Measurements from ENCODE around the gene PTPN1. TPM values are rescaled to one million over a fixed set of nuclear protein-coding genes. Genes with fewer than 3 reads are reported as not detected.

The PTPN1 gene
- total RNA-seq, 2 experiments from 2014 or later, result 82.3 to 82.8 TPM

DNA sequence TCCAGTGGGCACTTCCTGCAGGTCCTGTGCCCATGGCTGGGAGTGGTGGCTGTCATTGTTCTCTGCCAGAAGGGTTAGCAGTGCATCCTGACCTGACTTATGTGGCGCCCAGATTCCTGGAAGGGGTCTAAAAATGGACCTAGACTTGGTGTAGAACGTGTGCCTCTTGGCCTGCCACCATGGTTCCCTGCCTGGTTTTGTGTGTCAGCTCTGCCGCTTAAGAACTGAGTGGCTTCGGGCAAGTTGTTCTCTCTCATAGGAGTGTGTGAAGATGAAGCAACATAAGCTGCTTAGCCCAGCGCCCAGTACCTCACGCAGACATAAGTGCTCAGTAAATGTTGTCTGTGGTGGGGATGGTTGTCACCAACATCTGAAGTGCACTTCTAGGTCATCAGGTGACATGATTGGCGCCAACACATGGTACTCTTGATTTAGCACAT, 52.1 kb downstream of the PTPN1 start:
- intact Hi-C loops (cut with DNase I, micrococcal nuclease), result no loop called here
- H3K27me3 Mint-ChIP-seq, result no peaks in the 10 kb centered on the region
- H3K4me3 Mint-ChIP-seq, result no peak overlapping the region
- DNase-seq (no peak), ATAC-seq (ENCODE audit: poor library complexity) (no peak)
- no peaks in the 10 kb centered on the region for H3K9me3 Mint-ChIP-seq
- Histone ChIP-seq H3K4me1 (ENCODE audit: insufficient read depth, low read length) (peaks cover 30% of the 10 kb centered on the region), H3K27ac (ENCODE audit: low read depth in 1 of 2, low read length in 2 of 2) (no peak overlapping the region), H3K27me3 (ENCODE audit: control insufficient read depth in 1 of 2, insufficient read depth in 2 of 2, low read length in 2 of 2) (no peaks in the 10 kb centered on the region), H3K36me3 (ENCODE audit: insufficient read depth, low read length) (peaks cover 60% of the 10 kb centered on the region), H3K9me3 (ENCODE audit: control insufficient read depth in 1 of 2, insufficient read depth in 1 of 2, low read length in 2 of 2) (no peaks in the 10 kb centered on the region), H3K4me3 (ENCODE audit: low read length) (no peak overlapping the region)
- H3K36me3 Mint-ChIP-seq (ENCODE audit: low read depth), result peaks cover 80% of the 10 kb centered on the region
- H3K27ac Mint-ChIP-seq, result peak overlapping the region; percentile 40
- CTCF ChIA-PET, result interaction anchor here (0.7 kb wide), 1 partner anchor 49 kb away, joined by 3 read pairs; no protein-coding TSS in a partner anchor
- TF ChIP-seq, protein P1, sequence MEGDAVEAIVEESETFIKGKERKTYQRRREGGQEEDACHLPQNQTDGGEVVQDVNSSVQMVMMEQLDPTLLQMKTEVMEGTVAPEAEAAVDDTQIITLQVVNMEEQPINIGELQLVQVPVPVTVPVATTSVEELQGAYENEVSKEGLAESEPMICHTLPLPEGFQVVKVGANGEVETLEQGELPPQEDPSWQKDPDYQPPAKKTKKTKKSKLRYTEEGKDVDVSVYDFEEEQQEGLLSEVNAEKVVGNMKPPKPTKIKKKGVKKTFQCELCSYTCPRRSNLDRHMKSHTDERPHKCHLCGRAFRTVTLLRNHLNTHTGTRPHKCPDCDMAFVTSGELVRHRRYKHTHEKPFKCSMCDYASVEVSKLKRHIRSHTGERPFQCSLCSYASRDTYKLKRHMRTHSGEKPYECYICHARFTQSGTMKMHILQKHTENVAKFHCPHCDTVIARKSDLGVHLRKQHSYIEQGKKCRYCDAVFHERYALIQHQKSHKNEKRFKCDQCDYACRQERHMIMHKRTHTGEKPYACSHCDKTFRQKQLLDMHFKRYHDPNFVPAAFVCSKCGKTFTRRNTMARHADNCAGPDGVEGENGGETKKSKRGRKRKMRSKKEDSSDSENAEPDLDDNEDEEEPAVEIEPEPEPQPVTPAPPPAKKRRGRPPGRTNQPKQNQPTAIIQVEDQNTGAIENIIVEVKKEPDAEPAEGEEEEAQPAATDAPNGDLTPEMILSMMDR (IDR thresholded peaks at IDR 0.05), result no peak
- POLR2A ChIA-PET, result interaction anchor here (1.1 kb wide), 1 partner anchor 52 kb away, joined by 3 read pairs; the partner anchor contains the start of gene PTPN1
- H3K4me1 Mint-ChIP-seq (ENCODE audit: low read depth), result peaks cover 63% of the 10 kb centered on the region

- no peak for DNase-seq
- H3K27me3 ChIP-seq (ENCODE audit: control insufficient read depth in 1 of 2, insufficient read depth in 2 of 2, low read length in 2 of 2), result no peaks in the 10 kb centered on the region
- peak overlapping the region; percentile 31 for H3K27ac Mint-ChIP-seq
- no peak overlapping the region for H3K4me3 ChIP-seq (ENCODE audit: low read length)
- peaks cover 62% of the 10 kb centered on the region for H3K4me1 Mint-ChIP-seq (ENCODE audit: low read depth)
- H3K27me3 Mint-ChIP-seq, result no peaks in the 10 kb centered on the region
- ChIA-PET POLR2A (interaction anchor here (1.1 kb wide), 1 partner anchor 53 kb away, joined by 3 read pairs; the partner anchor contains the start of gene PTPN1), CTCF (no interaction called here)
- TF ChIP-seq, protein P1 (IDR thresholded peaks at IDR 0.05), result no peak
- no peak overlapping the region for H3K4me3 Mint-ChIP-seq
- H3K9me3 ChIP-seq (ENCODE audit: control insufficient read depth in 1 of 2, insufficient read depth in 1 of 2, low read length in 2 of 2), result no peaks in the 10 kb centered on the region
- no peak for ATAC-seq (ENCODE audit: poor library complexity)
- peaks cover 25% of the 10 kb centered on the region for H3K4me1 ChIP-seq (ENCODE audit: insufficient read depth, low read length)
- intact Hi-C loops (cut with DNase I, micrococcal nuclease), result no loop called here
- no peak overlapping the region for H3K27ac ChIP-seq (ENCODE audit: low read depth in 1 of 2, low read length in 2 of 2)
- peaks cover 66% of the 10 kb centered on the region for H3K36me3 ChIP-seq (ENCODE audit: insufficient read depth, low read length)
- H3K36me3 Mint-ChIP-seq (ENCODE audit: low read depth), result peaks cover 84% of the 10 kb centered on the region
- no peaks in the 10 kb centered on the region for H3K9me3 Mint-ChIP-seq
These were observed 53.2 kb downstream of the PTPN1 start for GRCh38 chr20:50563133-50563944.

- ATAC-seq (ENCODE audit: poor library complexity), result no peak
- no peak overlapping the region for H3K27ac ChIP-seq (ENCODE audit: low read depth in 1 of 2, low read length in 2 of 2)
- ChIA-PET CTCF (no interaction called here), POLR2A (no interaction called here)
- H3K36me3 ChIP-seq (ENCODE audit: insufficient read depth, low read length), result peaks cover 75% of the 10 kb centered on the region
- H3K36me3 Mint-ChIP-seq (ENCODE audit: low read depth), result peaks cover 94% of the 10 kb centered on the region
- no peak overlapping the region for H3K4me3 ChIP-seq (ENCODE audit: low read length)
- no peaks in the 10 kb centered on the region for H3K9me3 ChIP-seq (ENCODE audit: control insufficient read depth in 1 of 2, insufficient read depth in 1 of 2, low read length in 2 of 2)
- peaks cover 66% of the 10 kb centered on the region for H3K4me1 Mint-ChIP-seq (ENCODE audit: low read depth)
- no peaks in the 10 kb centered on the region for H3K27me3 Mint-ChIP-seq
- H3K27me3 ChIP-seq (ENCODE audit: control insufficient read depth in 1 of 2, insufficient read depth in 2 of 2, low read length in 2 of 2), result no peaks in the 10 kb centered on the region
- H3K4me1 ChIP-seq (ENCODE audit: insufficient read depth, low read length), result peaks cover 37% of the 10 kb centered on the region
- no peak for DNase-seq
- H3K4me3 Mint-ChIP-seq, result no peak overlapping the region
- H3K9me3 Mint-ChIP-seq, result no peaks in the 10 kb centered on the region
- TF ChIP-seq, protein P1 (IDR thresholded peaks at IDR 0.05), result no peak
- H3K27ac Mint-ChIP-seq, result peak overlapping the region; percentile 61
- intact Hi-C loops (cut with DNase I, micrococcal nuclease), result no loop called here
These were observed 55.2 kb downstream of the PTPN1 start for GRCh38 chr20:50565383-50565782.

Data from CD4-positive, alpha-beta T cell (primary cell).